H1 (cell line): ENCODE measurements around the gene P2RX1. TPM values are rescaled to one million over a fixed set of nuclear protein-coding genes. Genes with fewer than 3 reads are reported as not detected.
A peak's percentile ranks its signal among the peaks of the same experiment; 100 is the strongest.

Experiments used
- CTCF ChIA-PET: fragments of 300-600 bp; sonication (Branson Sonifier 250); formaldehyde crosslinking; loops from one replicate; lab custom pipeline; 2021; ENCODE audit not compliant: partially characterized antibody; lab: Charles Lee
- POLR2A ChIA-PET: fragments of 300-600 bp; sonication (Branson Sonifier 250); formaldehyde crosslinking; loops from one replicate; lab custom pipeline; 2021; ENCODE audit warnings: inconsistent platforms; ENCODE audit not compliant: partially characterized antibody; lab: Charles Lee
- DNase-seq, 2 experiments: peaks; one replicate each; pipeline versions ENCODE4 v3.0.0 to v3.0.0-alpha.2; 2010 to 2022; ENCODE audit warnings: low spot score in 2 of 2, low read depth in 1 of 2, mixed read lengths in 1 of 2
- FAIRE-seq: peaks from 2 replicates; lab custom pipeline; 2011; peaks lifted over from hg19 to GRCh38; lab: Jason Lieb, UNC
- H2AFZ ChIP-seq: 2 replicates; pipeline ENCODE4 v1.8.1; 2012; ENCODE audit warnings: low read length, inconsistent platforms
- H2AK5ac ChIP-seq: 2 replicates; pipeline ENCODE4 v1.6.1; 2013; ENCODE audit warnings: low read depth, low read length
- H2BK120ac ChIP-seq: replicated peaks from 2 replicates; pipeline ENCODE3; 2013; ENCODE audit warnings: low read depth, low read length, inconsistent platforms
- H2BK12ac ChIP-seq: 2 replicates; pipeline ENCODE4 v1.6.1; 2013; ENCODE audit warnings: low read depth, low read length
- H2BK15ac ChIP-seq: 2 replicates; pipeline ENCODE4 v1.6.1; 2013; ENCODE audit warnings: low read length
- H2BK20ac ChIP-seq: 2 replicates; pipeline ENCODE4 v1.6.1; 2013; ENCODE audit warnings: low read length
- H2BK5ac ChIP-seq: 2 replicates; pipeline ENCODE4 v1.6.1; 2013; ENCODE audit warnings: low read depth, low read length
- H3K14ac ChIP-seq: 2 replicates; pipeline ENCODE4 v1.6.1; 2013; ENCODE audit warnings: inconsistent platforms; ENCODE audit not compliant: insufficient read length
- H3K18ac ChIP-seq: 2 replicates; pipeline ENCODE4 v1.6.1; 2013; ENCODE audit warnings: low read length; ENCODE audit errors: extremely low read depth
- H3K23ac ChIP-seq: 2 replicates; pipeline ENCODE4 v1.6.1; 2013; ENCODE audit warnings: inconsistent platforms; ENCODE audit not compliant: insufficient read length
- H3K23me2 ChIP-seq: 2 replicates; pipeline ENCODE4 v1.6.1; 2013; ENCODE audit warnings: low read depth, low read length
- H3K27ac ChIP-seq: 2 replicates; pipeline ENCODE4 v1.6.1; 2011; ENCODE audit warnings: low read depth, low read length, inconsistent platforms
- H3K27me3 ChIP-seq, 4 experiments: replicated peaks in 1 of 4; 1 replicate in 1 of 4; 2 replicates in 3 of 4; pipeline versions ENCODE4 v1.6.1 to v1.8.1; 2011 to 2013; ENCODE audit warnings: low read length in 3 of 4, mild to moderate bottlenecking in 3 of 4, inconsistent platforms in 2 of 4, mixed read lengths in 2 of 4, moderate library complexity in 1 of 4; ENCODE audit not compliant: control insufficient read depth in 3 of 4, insufficient read depth in 3 of 4; ENCODE audit errors: extremely low read depth in 1 of 4
- H3K36me3 ChIP-seq, 4 experiments: 2 replicates each; pipeline versions ENCODE4 v1.6.1 to v1.8.1; 2011 to 2013; ENCODE audit warnings: mild to moderate bottlenecking in 4 of 4, low read length in 3 of 4, moderate library complexity in 2 of 4, control low read depth in 1 of 4, inconsistent platforms in 1 of 4; ENCODE audit not compliant: insufficient read depth in 4 of 4, control insufficient read depth in 2 of 4
- H3K4ac ChIP-seq: replicated peaks from 2 replicates; pipeline ENCODE3; 2013; ENCODE audit warnings: low read length, low read depth, mixed read lengths, inconsistent platforms; ENCODE audit not compliant: insufficient read length
- H3K4me1 ChIP-seq, 4 experiments: replicated peaks in 1 of 4; 1 replicate in 1 of 4; 2 replicates in 3 of 4; pipeline versions ENCODE4 v1.6.1 to v1.8.1; 2011 to 2013; ENCODE audit warnings: low read length in 3 of 4, inconsistent platforms in 2 of 4, mixed read lengths in 1 of 4; ENCODE audit not compliant: insufficient read depth in 4 of 4, control insufficient read depth in 3 of 4
- H3K4me2 ChIP-seq, 2 experiments: 2 replicates each; pipeline versions ENCODE4 v1.6.1 to v1.8.1; 2011 to 2013; ENCODE audit warnings: low read depth in 2 of 2, low read length in 2 of 2, control low read depth in 1 of 2, inconsistent platforms in 1 of 2, mild to moderate bottlenecking in 1 of 2; ENCODE audit not compliant: insufficient read depth in 1 of 2
- H3K4me3 ChIP-seq, 4 experiments: fragments of 200-600, 300-600 bp in 1 of 4; sonication (generic), shearing (Covaris generic), sonication (Bioruptor Twin) in 1 of 4; 2 replicates each; pipeline versions ENCODE4 v1.5.1 to v1.8.1; 2011 to 2016; ENCODE audit warnings: low read length in 4 of 4, low read depth in 3 of 4, control low read depth in 2 of 4, inconsistent platforms in 2 of 4, mild to moderate bottlenecking in 2 of 4, mixed read lengths in 1 of 4, moderate library complexity in 1 of 4; ENCODE audit not compliant: insufficient read depth in 2 of 4; ENCODE audit errors: extremely low read depth in 1 of 4
- H3K56ac ChIP-seq: replicated peaks from 2 replicates; pipeline ENCODE3; 2013; ENCODE audit warnings: low read depth, mild to moderate bottlenecking, mixed read lengths, low read length, inconsistent platforms; ENCODE audit not compliant: insufficient read length
- H3K79me1 ChIP-seq: 2 replicates; pipeline ENCODE4 v1.6.1; 2013; ENCODE audit warnings: low read depth, low read length, control low read depth
- H3K79me2 ChIP-seq, 2 experiments: 2 replicates each; pipeline versions ENCODE4 v1.6.1 to v1.8.1; 2012 to 2013; ENCODE audit warnings: low read length in 2 of 2, mild to moderate bottlenecking in 2 of 2, inconsistent platforms in 1 of 2; ENCODE audit not compliant: insufficient read depth in 2 of 2, control insufficient read depth in 1 of 2
- H3K9ac ChIP-seq, 4 experiments: replicated peaks in 1 of 4; 1 replicate in 1 of 4; 2 replicates in 3 of 4; pipeline versions ENCODE4 v1.6.1 to v1.8.1; 2011 to 2013; ENCODE audit warnings: low read depth in 3 of 4, low read length in 3 of 4, control low read depth in 2 of 4, mild to moderate bottlenecking in 2 of 4, moderate library complexity in 2 of 4, inconsistent platforms in 1 of 4; ENCODE audit errors: extremely low read depth in 1 of 4
- H3K9me3 ChIP-seq, 2 experiments: 2 replicates each; pipeline versions ENCODE4 v1.6.1 to v1.8.1; 2012 to 2013; ENCODE audit warnings: mild to moderate bottlenecking in 2 of 2, moderate library complexity in 2 of 2, control low read depth in 1 of 2, inconsistent platforms in 1 of 2, low read depth in 1 of 2, low read length in 1 of 2, mixed read lengths in 1 of 2; ENCODE audit not compliant: insufficient read depth in 2 of 2
- H4K20me1 ChIP-seq, 2 experiments: replicated peaks in 1 of 2; 2 replicates each; pipeline versions ENCODE3 to v1.8.1; 2011 to 2013; ENCODE audit warnings: inconsistent platforms in 2 of 2, low read length in 2 of 2, mild to moderate bottlenecking in 1 of 2; ENCODE audit not compliant: insufficient read depth in 2 of 2, control insufficient read depth in 1 of 2
- H4K5ac ChIP-seq: 2 replicates; pipeline ENCODE4 v1.6.1; 2013; ENCODE audit warnings: low read length, low read depth, mixed read lengths, inconsistent platforms; ENCODE audit not compliant: insufficient read length
- H4K8ac ChIP-seq: 2 replicates; pipeline ENCODE4 v1.8.0; 2013; ENCODE audit warnings: mild to moderate bottlenecking, moderate library complexity, low read length, inconsistent platforms; ENCODE audit not compliant: insufficient read depth; ENCODE audit errors: extremely low read depth
- H4K91ac ChIP-seq: replicated peaks from 2 replicates; pipeline ENCODE3; 2013; ENCODE audit warnings: low read length, mixed read lengths, inconsistent platforms; ENCODE audit not compliant: insufficient read length
- ATF3 ChIP-seq: IDR thresholded peaks from 2 replicates; pipeline ENCODE4 v1.6.1; 2011; ENCODE audit warnings: low read depth, mild to moderate bottlenecking, low read length; ENCODE audit not compliant: insufficient read depth
- CEBPB ChIP-seq: IDR thresholded peaks from 2 replicates; pipeline ENCODE4 v1.6.1; 2012; ENCODE audit warnings: low read depth, low read length
- CHD2 ChIP-seq: IDR thresholded peaks from 2 replicates; pipeline ENCODE4 v1.6.1; 2012; ENCODE audit warnings: low read length, improper control_type of control experiment
- GTF2F1 ChIP-seq: IDR thresholded peaks from 2 replicates; pipeline ENCODE4 v1.6.1; 2012; ENCODE audit warnings: low read depth, low read length, improper control_type of control experiment, borderline replicate concordance
- RFX5 ChIP-seq: IDR thresholded peaks from 2 replicates; pipeline ENCODE4 v1.6.1; 2011; ENCODE audit warnings: low read depth, low read length, improper control_type of control experiment, borderline replicate concordance
- TEAD4 ChIP-seq: IDR thresholded peaks from 2 replicates; pipeline ENCODE4 v1.6.1; 2012; ENCODE audit warnings: low read depth, low read length, inconsistent platforms, mixed read lengths
- WGBS, 2 experiments: shearing (Covaris generic) in 1 of 2; methylation state at CpG; one replicate each; pipeline versions ENCODE4 v1.1.6 to v1.1.7; 2013 to 2015; ENCODE audit warnings: low lambda C conversion rate in 2 of 2, mixed read lengths in 2 of 2, inconsistent platforms in 1 of 2, low coverage in 1 of 2, missing lambda C conversion rate in 1 of 2; ENCODE audit not compliant: insufficient replicate concordance in 2 of 2, insufficient coverage in 1 of 2, insufficient read length in 1 of 2; ENCODE audit errors: extremely low coverage in 1 of 2, missing lambda C conversion rate in 1 of 2; 5-methylcytosine and 5-hydroxymethylcytosine counted together
- polyA plus RNA-seq, 7 experiments: library from polyadenylated mRNA; depleted of rRNA in 3 of 7; stranded (reverse) in 5 of 7; unstranded in 2 of 7; fragments of >200 nt in 5 of 7; fragments of 200-250 nt in 2 of 7; gene quantifications; 1 replicate in 5 of 7; 2 replicates in 1 of 7; 4 replicates in 1 of 7; pipeline versions ENCODE4 v1.2.1 to v1.2.3, GENCODE V29; 2011 to 2013; ENCODE audit warnings: missing spikeins in 2 of 7, mixed read lengths in 2 of 7
- total RNA-seq: library from RNA; stranded (reverse); fragmentation: NEBNext Ultra II Directional; extraction: Animal tissue kit (Norgen Biotek cat#: 25700); gene quantifications from 2 replicates; pipeline ENCODE4 v1.2.1, GENCODE V29; 2021

Gene P2RX1
- total and polyA plus RNA-seq, 2 of the 8 experiments (the other 6 are each of a cell fraction or from before 2014, with no cell fraction given) = 0.45 to 1.1 TPM

- no peak overlapping the region for H3K23ac ChIP-seq
- H3K9me3 ChIP-seq = no peaks in the 10 kb centered on the region
- H3K14ac ChIP-seq = no peak overlapping the region
- H4K91ac ChIP-seq = no peak overlapping the region
- no peak overlapping the region for H3K4me2 ChIP-seq
- no peak overlapping the region for H3K56ac ChIP-seq
- peaks cover 0 to 5% (median 3%) of the 10 kb centered on the region in 4 experiments; a peak in 3 of 7 replicates for H3K27me3 ChIP-seq
- no peak overlapping the region for H4K8ac ChIP-seq
- H2BK5ac ChIP-seq = no peak overlapping the region
- H3K18ac ChIP-seq = no peak overlapping the region
- no peak overlapping the region for H2AK5ac ChIP-seq
- no peak overlapping the region for H3K27ac ChIP-seq
- WGBS, 2 experiments = 95% methylated on average over 43 of the region's 43 CpGs; no CpG with 5 or more reads in 1 of the 2 experiments
- no peak overlapping the region for H2BK15ac ChIP-seq
- H4K20me1 ChIP-seq = no peaks in the 10 kb centered on the region
- no peak overlapping the region for H4K5ac ChIP-seq
- H2BK20ac ChIP-seq = no peak overlapping the region
- no peak for DNase-seq
- no peak for FAIRE-seq
- no peaks in the 10 kb centered on the region for H3K36me3 ChIP-seq
- peak overlapping the region; percentile 27; the same call in 1 of the 2 replicates for H2BK12ac ChIP-seq
- TF ChIP-seq TEAD4 (no peak), GTF2F1 (no peak), CEBPB (no peak), RFX5 (no peak), ATF3 (no peak), CHD2 (no peak)
- POLR2A ChIA-PET = interaction anchor here (0.9 to 1.4 kb wide), 3 partner anchors 9 to 27 kb away, joined by 3 to 5 read pairs (median 4); no protein-coding TSS in a partner anchor
- peaks cover 0 to 8% (median 1%) of the 10 kb centered on the region in 4 experiments; a peak in 2 of 7 replicates for H3K4me1 ChIP-seq
- no peaks in the 10 kb centered on the region; the same call in 1 of the 2 replicates for H3K79me1 ChIP-seq
- CTCF ChIA-PET = interaction anchor here (0.6 to 3.4 kb wide), 11 partner anchors 11 to 209 kb away, joined by 3 to 19 read pairs (median 6); partner anchors contain the start of gene ATP2A3
- no peak overlapping the region for H3K4me3 ChIP-seq
- no peaks in the 10 kb centered on the region for H3K79me2 ChIP-seq
- no peak overlapping the region for H3K4ac ChIP-seq
- H2AFZ ChIP-seq = no peak overlapping the region
- H3K9ac ChIP-seq = no peak overlapping the region
- no peak overlapping the region for H2BK120ac ChIP-seq
- peaks cover 6% of the 10 kb centered on the region; the same call in 1 of the 2 replicates for H3K23me2 ChIP-seq
These were observed 31.1 kb upstream of the P2RX1 start for GRCh38 chr17:3947318-3947810.
